Hepatocyte (in vitro differentiated cells): ENCODE measurements around the gene VASH2.

Experiments
- CTCF ChIP-seq: fragments of 200-600 bp; sonication (generic); IDR thresholded peaks from 2 replicates; pipeline ENCODE4 v1.5.1; 2016; ENCODE audit warnings: antibody characterized with exemption, mild to moderate bottlenecking; ENCODE audit not compliant: poor library complexity
- EZH2 ChIP-seq: fragments of 200-600 bp; sonication (generic); IDR thresholded peaks from 2 replicates; pipeline ENCODE4 v1.6.1; 2016; ENCODE audit warnings: antibody characterized with exemption, mild to moderate bottlenecking, borderline replicate concordance
- EZH2phosphoT487 ChIP-seq: fragments of 200-600 bp; sonication (generic); IDR thresholded peaks from one replicate; pipeline ENCODE4 v1.6.1; 2018; ENCODE audit warnings: antibody characterized with exemption, mild to moderate bottlenecking, low read depth, moderate library complexity; ENCODE audit not compliant: unreplicated experiment, severe bottlenecking

- TF ChIP-seq CTCF (no peak), EZH2phosphoT487 (no peak), EZH2 (no peak)
Observed at GRCh38 chr1:212914789-212915188, 35.6 kb upstream of the VASH2 start.
